Hepatic stellate cell (primary cell): ENCODE results near the gene SCN1B.
"Not testable (repeated sequence)": the region's sequence is repeated elsewhere in the genome, so short reads cannot be mapped to it uniquely, and the experiment has no call there.

Experiments
- DNase-seq: peaks from one replicate; pipeline ENCODE4 v3.0.0; 2011; ENCODE audit warnings: low spot score

Gene SCN1B

GRCh38 chr19:35017507-35017906 lies 12.8 kb upstream of the SCN1B start:
- DNase-seq = no peak

GRCh38 chr19:35018379-35018778 lies 11.9 kb upstream of the SCN1B start:
- DNase-seq = no peak

- DNase-seq = no peak
Observed at GRCh38 chr19:35019144-35019543, 11.1 kb upstream of the SCN1B start.

- no peak for DNase-seq
Observed at GRCh38 chr19:35021016-35021415, 9.3 kb upstream of the SCN1B start.

- no peak for DNase-seq
Observed at GRCh38 chr19:35021596-35021995, 8.7 kb upstream of the SCN1B start.

- no peak for DNase-seq
Observed at GRCh38 chr19:35022460-35022859, 7.8 kb upstream of the SCN1B start.

- DNase-seq = no peak
Observed at GRCh38 chr19:35023428-35023827, 6.8 kb upstream of the SCN1B start.

- no peak for DNase-seq
Observed at GRCh38 chr19:35024095-35024494, 6.2 kb upstream of the SCN1B start.

- DNase-seq = no peak
Observed at GRCh38 chr19:35025969-35026368, 4.3 kb upstream of the SCN1B start.

GRCh38 chr19:35026418-35026817 lies 3.9 kb upstream of the SCN1B start:
- DNase-seq = no peak

- DNase-seq = no peak
Observed at GRCh38 chr19:35027009-35027408, 3.3 kb upstream of the SCN1B start.

- no peak for DNase-seq
Observed at GRCh38 chr19:35027851-35028599, 2.2 kb upstream of the SCN1B start.

GRCh38 chr19:35028600-35028885 lies 1.7 kb upstream of the SCN1B start:
- DNase-seq = not testable (repeated sequence)

- DNase-seq = not testable (repeated sequence)
Observed at GRCh38 chr19:35029275-35029736, 964 bp upstream of the SCN1B start.

- DNase-seq = no peak
Observed at GRCh38 chr19:35029737-35030256, 473 bp upstream of the SCN1B start.

- DNase-seq = peak; percentile 70
Observed at GRCh38 chr19:35031072-35031881, 1.0 kb downstream of the SCN1B start.

GRCh38 chr19:35032356-35032865 lies 2.1 kb downstream of the SCN1B start:
- DNase-seq = no peak

- DNase-seq = no peak
Observed at GRCh38 chr19:35033067-35034004, 3.1 kb downstream of the SCN1B start.

GRCh38 chr19:35034005-35034502 lies 3.8 kb downstream of the SCN1B start:
- DNase-seq = no peak

- no peak for DNase-seq
Observed at GRCh38 chr19:35034588-35035382, 4.5 kb downstream of the SCN1B start.
